HG03439 (cell line): ENCODE measurements around the gene SLC22A4.

ENCODE experiments used
- ATAC-seq: cut with Tn5 transposase; IDR thresholded peaks from one replicate; pipeline ENCODE4 v1.9.1; 2021; ENCODE audit warnings: mild to moderate bottlenecking, moderate library complexity; ENCODE audit not compliant: unreplicated experiment

SLC22A4 gene

DNA sequence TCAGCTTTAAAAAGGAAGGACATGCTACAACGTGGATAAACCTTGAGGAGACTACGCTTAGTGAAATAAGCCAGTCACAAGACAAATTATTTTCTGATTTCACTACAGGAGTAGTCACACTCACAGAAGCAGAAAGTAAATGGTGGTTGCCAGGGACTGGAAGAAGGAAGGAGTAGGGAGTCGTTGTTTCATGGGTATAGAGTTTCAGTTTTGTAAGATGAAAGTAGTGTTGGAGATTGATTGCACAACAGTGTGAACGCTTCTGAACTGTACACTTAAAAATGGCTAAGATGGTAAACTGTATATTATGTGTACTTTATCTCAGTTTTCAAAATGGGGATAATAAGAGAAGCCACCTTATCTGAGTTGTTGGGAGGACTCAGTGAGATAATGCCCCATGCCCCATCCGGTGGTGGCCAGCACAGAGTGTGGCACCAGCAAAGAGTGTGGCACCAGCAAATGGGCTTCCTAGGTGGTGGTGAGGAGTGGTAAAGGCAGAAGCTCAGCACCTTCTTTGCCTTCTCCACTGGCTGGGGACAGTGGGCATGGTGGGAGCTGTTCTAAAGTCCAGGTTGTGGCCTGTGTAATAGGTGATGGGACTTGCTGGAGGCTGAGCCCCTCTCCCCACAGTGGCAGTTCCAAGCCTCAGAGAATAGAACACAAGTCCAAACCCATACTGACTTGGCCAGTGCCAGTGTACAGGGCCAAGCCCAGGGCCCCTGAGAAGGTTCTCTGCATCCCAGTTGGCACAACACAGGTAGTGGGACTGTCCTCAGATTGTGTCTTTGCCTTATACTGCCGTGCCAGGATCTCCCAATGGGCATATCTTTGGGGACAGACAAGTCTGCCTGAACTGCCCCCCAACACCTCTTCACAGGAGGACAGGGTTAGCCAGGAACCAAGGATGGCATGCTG, 4.4 kb downstream of the SLC22A4 start:
- no peak for ATAC-seq

DNA sequence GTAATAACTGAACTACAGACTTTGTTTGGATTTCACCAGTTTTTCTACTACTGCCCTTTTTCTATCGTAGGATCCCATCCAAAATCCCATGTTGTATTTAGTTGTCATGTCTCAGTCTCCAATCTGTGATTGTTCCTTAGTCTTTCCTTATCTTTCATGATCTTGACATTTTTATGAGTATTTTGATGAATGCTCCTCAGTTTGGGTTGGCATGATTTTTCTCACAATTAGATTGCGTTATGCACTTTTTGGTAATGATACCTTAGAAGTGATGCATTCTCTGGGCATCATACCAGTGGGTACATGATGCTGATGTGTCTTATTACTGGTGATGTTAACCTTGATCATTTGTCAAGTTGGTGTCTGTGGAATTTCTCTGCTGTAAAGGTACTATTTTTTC, 5.7 kb downstream of the SLC22A4 start:
- no peak for ATAC-seq

DNA sequence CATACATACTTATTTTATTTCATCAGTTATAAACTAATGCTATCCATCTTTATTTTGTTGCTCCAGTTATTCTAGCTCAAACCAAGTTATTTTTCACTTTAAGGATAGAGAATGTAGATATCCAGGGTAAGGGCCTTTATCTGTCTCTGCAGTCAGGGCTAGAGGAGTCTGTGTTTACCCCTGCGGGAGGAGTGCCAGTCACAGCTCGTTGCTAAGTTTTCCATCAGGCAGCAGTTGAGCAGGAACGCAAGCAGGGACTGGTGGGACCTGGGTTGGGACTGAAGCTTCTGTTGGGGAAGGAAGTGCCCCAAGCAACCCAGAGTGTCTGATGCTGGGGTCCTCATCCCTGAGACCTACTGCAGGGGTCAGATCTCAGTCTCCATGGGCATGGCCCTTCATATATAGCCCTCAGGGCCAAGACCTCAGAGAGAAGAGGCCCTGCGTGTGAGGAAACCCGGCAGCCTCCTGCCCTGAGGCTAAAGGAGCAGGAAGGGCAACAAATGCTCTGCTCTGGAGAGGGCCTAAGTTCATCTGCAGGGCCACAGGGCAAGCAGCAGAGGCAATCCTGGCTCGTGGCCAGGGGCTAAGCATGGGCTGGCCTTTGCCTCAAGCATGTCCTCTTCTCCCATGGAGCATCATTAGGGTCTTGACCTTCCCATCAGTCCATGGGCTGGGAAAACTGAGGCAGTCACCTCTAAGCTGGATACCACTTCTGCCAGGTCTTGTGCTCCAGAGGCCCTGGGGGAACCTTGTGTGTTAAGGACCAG, 6.6 kb downstream of the SLC22A4 start:
- ATAC-seq = no peak

DNA sequence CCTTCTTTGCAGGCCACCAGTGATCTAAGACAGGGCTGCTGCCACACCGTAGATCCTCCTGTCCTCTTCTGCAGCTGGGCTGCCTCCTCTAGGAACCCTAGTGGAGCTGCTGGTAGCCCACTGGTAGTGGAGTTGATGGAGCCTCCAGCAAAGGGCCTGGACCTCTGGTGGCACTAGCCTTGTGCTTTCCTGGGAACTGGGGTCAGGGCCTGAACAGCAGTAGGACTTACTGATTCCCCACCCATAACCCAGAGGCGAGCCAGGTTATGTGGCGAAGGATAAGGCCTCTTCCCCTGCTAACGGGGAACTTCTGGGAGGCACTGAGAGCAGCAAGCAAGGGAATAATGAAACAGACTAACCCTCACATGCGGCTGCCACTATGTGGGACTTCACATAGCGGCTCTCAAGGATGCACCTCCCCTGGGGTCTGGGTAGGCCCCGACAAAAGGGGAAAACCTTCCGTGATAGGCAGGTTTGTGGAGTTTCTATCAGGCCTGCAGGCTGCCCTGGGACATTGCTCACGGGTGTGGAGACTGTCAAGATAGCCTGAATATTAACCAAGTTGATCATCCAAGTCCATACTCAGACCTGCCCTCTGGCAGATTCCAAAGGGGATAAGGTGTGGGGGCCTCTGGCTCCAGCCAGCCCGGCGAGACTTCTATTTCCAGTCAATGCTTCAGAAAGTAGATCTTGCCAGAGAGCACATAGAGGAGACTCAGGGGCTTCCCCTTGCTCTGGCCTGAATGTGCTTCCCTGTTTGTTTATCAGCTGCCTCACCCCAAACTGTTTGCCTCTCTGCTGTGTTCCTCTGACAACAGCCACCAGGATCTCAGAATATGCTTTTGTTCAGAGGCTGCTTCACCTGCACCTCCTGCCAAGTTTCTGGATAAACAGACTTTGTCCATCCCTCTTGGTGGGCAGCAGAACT, 7.4 kb downstream of the SLC22A4 start:
- ATAC-seq = no peak

DNA sequence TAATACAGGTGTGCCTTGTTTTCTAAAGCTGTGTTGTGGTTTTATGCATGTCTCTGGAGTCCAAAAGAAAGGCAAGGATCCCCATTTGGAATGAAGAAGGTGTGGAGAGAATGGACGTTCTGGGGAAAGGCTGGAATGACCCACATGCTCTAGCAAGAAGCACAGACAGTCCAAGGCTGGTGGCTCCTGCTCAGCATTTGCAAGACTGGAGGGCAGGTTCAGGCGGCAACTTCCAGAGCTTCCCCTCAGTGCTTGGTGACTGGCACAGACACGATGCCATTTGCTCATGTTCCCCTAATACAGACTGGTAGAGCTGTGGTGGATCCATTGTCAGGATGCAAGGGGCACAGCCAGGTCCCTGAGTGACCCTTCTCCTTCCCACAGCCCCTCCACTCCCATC, 8.2 kb downstream of the SLC22A4 start:
- no peak for ATAC-seq

DNA sequence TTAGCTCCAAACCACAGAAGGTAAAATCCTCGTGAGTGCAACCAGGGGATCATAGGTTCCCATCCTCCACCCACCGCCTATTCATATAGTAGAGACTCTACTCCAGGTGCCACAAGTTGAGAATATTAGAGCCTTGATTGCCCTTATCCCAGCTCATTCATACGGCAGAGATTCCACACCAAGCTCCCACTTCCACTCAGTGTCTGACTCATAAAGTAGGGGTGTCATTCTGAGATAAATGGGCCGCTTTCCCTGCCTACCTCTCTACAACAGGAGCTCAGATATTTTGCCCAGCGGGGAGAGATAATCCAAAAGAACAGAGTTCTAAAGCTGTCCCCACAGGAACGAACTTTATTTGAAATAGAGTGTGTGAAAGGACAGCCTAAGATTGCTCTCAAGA, 9.4 kb downstream of the SLC22A4 start:
- no peak for ATAC-seq

DNA sequence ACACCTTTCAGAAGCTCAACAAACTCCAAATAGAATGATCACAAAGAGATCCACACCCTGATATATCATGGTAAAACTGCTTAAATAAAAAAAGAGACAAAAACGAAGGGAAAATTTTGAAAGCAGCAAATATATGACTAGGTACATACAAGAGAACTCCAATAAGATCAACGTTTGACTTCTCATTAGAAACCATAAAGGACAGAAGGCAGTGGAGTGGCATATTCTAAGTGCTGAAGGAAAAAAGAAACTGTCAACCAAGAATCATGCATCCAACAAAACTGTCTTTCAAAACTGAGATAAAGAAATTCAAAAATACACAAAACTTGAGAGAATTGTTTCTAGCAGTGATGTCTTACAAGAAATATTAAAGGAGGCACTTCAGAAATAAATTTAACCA, 11.2 kb downstream of the SLC22A4 start:
- ATAC-seq = no peak

DNA sequence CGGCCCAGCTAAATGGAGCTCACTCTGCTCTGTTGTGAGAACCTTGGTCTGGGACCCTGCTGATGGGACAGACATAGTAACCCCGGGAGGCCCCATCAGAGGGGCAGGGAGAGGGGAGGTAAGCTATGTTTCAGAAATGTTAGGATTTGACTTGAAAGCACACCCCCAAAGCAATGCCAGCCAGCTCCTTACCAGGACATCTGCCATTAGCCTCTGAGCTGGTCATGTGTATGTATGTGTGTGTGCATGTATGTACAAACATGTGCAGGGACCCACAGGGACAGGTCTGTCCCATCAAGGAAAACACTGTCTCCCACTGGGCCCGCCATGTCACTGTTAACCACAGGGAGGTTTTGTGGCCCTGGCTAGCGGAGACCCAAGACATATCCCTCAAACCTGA, 14.5 kb downstream of the SLC22A4 start:
- ATAC-seq = no peak

DNA sequence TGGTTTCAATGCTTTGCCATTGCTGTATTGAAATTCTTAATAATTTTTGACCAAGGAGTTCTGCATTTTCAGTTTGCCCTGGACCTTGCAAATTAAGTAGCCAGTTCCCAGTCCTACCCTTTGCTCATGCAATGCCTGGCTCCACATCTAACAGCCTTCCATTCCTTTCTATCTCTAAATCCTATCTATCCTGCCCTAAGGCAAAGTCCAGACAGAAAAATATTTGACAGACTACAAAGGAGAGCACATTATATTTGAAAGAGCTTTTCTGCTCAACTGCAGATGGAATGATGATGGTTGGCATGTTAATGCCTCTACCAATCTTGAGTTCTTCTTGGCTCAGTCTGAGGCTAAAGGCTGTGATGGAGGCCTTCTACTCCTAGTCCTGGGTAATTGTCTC, 15.5 kb downstream of the SLC22A4 start:
- no peak for ATAC-seq

DNA sequence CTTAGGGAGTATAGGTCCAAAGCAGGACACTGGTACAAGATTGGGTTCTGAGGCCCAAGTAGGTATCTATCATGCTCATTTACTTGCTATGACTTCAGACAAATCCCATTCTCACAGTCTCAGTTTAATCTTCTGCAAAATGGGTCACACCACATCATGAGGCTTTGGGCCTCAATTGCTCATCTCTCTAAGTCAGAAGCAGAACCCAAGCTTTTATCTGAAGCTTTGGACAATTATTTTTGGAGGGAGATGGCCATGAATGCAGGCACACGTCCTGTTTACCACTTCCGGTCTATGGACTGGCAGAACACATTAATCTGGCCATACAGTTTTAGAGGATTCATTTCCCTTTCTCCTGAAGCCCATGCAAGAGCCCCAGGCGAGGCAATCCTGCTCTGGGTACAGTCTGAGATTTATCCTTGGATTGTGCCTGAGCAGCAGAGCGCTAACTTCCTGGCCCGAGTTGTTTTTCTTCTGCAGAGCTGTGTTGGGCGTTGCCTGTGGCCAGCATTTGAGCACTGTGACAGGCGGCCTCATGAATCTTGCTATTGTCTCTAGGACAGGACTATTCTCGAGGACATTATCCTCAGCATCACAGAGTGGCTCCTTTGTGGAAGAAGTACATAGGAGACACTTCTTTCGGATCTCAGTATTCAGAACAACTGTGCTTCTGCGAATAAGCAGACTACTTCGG, 16.1 kb downstream of the SLC22A4 start:
- no peak for ATAC-seq

DNA sequence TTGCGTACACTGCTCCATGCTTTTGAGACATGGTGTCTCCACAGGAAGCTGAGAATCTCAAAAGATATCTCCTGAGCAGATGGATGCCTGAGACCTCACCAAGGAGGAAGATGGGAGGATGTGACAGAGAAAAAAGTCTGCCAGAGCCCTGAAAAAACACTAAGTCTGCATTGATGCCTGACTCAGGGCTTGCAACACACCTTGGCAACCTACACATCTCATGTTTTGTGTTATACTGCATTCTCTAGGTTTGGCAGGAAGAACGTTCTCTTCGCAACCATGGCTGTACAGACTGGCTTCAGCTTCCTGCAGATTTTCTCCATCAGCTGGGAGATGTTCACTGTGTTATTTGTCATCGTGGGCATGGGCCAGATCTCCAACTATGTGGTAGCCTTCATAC, 19.2 kb downstream of the SLC22A4 start:
- ATAC-seq = no peak

DNA sequence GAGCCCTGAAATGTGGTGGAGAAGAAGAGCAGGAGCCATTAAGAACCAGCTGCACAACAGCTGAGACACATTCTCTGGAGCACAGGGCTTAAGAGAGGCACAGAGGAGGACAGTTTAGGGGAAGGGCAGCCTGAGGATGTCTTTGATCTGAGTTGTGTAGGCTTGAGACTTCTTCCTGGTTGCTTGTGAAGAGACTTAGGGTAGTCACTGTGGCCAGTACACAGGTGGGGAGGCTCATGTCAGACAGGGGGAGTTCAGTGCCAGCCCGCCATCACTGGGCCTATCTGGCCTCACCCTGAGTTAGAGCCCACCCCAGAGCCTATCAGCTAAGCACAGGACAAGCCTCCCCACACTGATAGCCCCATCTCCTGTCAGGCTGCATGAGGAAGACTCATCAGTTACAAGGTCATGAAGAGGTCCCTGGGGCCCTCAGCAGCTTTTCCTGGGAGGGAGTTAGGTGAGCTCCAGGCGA, 19.8 kb downstream of the SLC22A4 start:
- no peak for ATAC-seq

DNA sequence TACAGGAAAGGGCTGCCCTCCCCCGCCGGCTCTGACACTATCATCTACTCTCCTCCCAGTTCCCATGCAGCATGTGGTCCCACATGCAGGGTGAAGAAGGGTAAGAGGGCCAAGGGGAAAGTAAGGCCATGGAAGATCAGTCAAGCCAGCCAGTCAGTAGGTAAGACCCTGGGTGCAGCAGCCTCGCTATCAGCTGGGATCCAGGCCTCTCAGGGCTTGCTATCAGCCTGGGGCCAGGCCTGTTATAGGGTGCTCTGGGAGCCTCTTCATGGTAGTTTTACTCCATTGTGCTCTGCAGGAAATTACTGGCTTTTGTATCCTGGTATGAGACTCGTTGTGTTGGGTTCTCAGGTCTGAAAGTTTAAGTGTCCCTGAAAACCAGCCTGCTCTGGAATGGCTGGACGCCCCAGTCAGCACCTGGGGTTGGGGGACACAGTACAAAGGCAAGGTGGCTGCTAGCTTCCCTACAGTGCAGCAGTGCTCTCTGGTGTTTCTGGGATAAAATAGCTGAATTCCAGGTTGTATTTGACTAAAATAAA, 21.4 kb downstream of the SLC22A4 start:
- ATAC-seq = no peak

DNA sequence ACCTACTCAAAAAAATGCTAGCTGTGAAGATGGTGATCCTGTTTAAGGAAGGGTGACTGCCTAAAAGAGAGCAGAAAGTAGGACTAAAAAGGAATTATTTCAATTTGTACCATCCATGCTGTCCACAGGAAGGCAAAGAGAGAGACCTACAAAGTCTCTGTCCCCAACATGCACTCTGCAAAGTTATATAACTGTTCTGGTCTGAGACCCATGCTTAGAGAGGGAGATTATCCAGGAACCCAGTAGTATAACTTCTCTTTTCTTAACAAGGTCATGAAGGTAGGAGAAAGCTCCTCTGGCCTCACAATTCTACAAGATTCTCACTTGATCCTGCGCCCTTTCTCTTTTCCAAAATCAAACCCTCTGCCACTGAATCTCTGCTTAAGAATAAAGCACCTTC, 25.8 kb downstream of the SLC22A4 start:
- no peak for ATAC-seq

DNA sequence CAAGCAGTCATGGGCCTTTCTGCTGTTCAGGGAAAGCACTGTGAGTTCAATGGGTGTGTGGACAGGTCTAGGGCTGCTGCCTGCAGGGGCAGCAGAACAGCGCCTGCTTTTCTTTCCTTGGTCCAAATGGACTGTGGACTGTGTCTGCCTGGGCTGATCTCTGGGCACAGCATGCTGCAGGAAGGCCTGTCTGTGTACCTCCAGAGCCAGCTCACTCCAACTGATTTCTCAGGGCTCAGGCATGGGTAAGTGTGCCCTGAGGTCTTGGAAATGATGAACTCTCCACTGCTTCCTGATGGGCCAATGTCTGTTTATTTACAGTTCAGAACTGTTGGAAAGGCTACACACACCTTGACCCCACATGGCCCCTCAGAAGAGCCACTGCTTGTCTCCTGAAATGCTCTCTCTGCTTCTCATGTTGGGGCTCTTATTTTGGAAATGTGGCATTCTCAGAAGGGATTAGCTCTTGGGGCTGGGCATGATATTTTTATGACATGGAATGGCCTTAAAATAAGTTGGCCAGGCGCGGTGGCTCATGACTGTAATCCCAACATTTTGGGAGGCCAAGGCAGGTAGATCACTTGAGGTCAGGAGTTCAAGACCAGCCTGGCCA, 27.0 kb downstream of the SLC22A4 start:
- no peak for ATAC-seq

DNA sequence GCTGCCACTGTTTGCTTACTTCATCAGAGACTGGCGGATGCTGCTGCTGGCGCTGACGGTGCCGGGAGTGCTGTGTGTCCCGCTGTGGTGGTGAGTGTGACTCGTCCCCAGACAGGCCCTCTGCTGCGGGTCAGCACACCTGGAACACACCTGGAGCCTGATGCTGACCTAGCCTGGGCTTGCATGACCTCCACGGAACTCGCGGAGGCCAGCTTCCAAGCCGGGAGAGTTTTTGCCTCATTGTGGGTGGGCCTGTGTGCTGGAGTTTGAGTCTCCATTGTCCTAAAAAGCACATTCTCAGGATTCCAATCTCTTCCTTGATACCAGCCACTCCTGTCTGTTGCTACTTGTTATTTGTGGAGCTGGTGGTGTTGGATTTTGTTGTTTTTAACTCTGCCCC, 28.1 kb downstream of the SLC22A4 start:
- no peak for ATAC-seq

DNA sequence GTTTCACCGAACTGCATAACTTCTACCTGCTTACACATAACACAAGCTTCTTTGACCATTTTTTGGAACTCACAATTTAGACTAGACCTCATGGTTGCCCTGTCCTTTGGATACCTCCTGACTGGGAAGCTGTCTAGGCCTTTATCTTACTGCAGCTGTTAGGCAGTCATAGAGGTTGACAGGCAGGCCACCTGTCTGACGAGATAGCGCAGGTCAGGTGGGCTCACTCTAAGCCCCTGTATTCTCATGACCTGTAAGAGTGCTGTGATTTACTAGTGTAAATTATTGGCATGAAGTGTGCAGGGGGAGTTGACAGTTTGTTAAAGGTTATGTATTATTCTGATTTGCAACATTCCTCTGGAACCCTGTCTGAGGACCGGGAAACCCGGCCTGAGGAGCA, 29.0 kb downstream of the SLC22A4 start:
- ATAC-seq = no peak

DNA sequence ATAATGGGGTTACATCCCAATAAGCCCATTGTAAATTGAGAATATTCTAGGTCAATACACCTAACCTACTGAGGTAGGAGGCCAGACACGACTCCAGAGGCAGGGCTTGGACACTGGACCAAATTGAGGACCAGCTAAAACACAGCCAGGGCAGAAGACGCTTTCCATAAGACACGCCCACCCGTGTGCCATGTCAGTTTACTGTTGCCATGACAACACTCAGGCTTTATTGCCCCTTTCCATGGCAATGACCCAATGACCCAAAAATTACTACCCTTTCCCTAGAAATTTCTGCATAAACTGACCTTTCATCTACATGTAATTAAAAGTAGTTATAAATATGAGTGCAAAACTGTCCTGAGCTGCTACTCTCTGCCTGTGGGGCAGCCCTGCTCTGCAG, 31.5 kb downstream of the SLC22A4 start:
- ATAC-seq = no peak

DNA sequence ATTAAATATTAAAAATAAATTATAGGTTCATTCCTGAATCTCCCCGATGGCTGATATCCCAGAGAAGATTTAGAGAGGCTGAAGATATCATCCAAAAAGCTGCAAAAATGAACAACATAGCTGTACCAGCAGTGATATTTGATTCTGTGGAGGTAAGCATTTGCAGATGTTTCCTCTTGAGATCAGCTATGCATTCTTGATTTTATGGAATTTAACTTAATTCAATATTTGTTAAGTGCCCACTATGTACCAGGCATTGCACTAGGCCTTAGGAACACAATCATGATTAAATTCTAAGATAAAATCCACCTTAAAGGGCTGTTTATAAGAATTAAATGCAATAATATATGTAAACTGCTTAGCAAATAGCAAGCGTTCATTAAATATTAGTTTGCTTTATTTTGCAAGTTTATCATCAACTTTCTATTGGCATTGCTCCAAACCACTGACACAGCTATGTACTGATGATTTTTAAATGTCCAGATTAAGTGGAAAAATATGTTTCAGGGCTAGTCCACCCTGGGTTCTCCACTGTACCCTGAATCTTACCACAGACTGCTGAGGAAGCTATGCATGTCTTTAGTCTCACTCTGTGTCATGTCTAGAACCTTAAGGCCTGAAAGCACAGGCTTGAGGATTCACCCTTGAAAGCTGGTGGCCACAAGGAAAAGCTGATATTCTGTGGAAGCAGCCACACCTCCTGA, 33.2 kb downstream of the SLC22A4 start:
- no peak for ATAC-seq
